ENCODE data around the gene SLC22A1. TPM values are rescaled to one million over a fixed set of nuclear protein-coding genes. Genes with fewer than 3 reads are reported as not detected.

Gene SLC22A1
- total and polyA plus RNA-seq, 8 donors: 0.53 to 2.5 (median 0.83) TPM

GRCh38 chr6:160078883-160079685 lies 42.5 kb upstream of the SLC22A1 start:
- no peaks in the 10 kb centered on the region for H3K27me3 ChIP-seq
- no peak for FAIRE-seq
- TF ChIP-seq CTCF (IDR thresholded peaks at IDR 0.05): no peak
- intact Hi-C loops (cut with DNase I): no loop called here
- no peak overlapping the region for H3K27ac ChIP-seq
- peaks cover 0 to 63% (median 23%) of the 10 kb centered on the region in 3 donors for H3K36me3 ChIP-seq
- no peak overlapping the region for H3K4me3 ChIP-seq
- no peaks in the 10 kb centered on the region for H3K4me1 ChIP-seq
- DNase-seq: no peak
- no peak for ATAC-seq
- H3K9me3 ChIP-seq: no peaks in the 10 kb centered on the region
- WGBS, 2 donors: 95% methylated on average over 23 of the region's 23 CpGs

- no peak for FAIRE-seq
- no peak for DNase-seq
- no peak for ATAC-seq
- Histone ChIP-seq H3K27ac (no peak overlapping the region), H3K4me3 (no peak overlapping the region), H3K9me3 (no peaks in the 10 kb centered on the region), H3K27me3 (no peaks in the 10 kb centered on the region), H3K36me3 (peaks cover under 1 to 66% (median 29%) of the 10 kb centered on the region in 3 donors), H3K4me1 (no peaks in the 10 kb centered on the region)
- WGBS, 2 donors: 92 to 93% methylated on average over 12 of the region's 12 CpGs
- intact Hi-C loops (cut with DNase I): loop anchor here in 1 of 3 donors (10.0 kb wide), 1 partner anchor 375 kb away; no protein-coding TSS in a partner anchor
- no peak for TF ChIP-seq CTCF (IDR thresholded peaks at IDR 0.05)
These were observed 42.0 kb upstream of the SLC22A1 start for GRCh38 chr6:160079686-160080043.

GRCh38 chr6:160080097-160080496 lies 41.5 kb upstream of the SLC22A1 start:
- ATAC-seq (no peak), FAIRE-seq (no peak), DNase-seq (no peak)
- Histone ChIP-seq H3K36me3 (peaks cover 4 to 70% (median 33%) of the 10 kb centered on the region in 3 donors), H3K27me3 (no peaks in the 10 kb centered on the region), H3K27ac (no peak overlapping the region), H3K4me1 (no peaks in the 10 kb centered on the region), H3K4me3 (no peak overlapping the region), H3K9me3 (no peaks in the 10 kb centered on the region)
- WGBS, 2 donors: 94 to 95% methylated on average over 17 of the region's 17 CpGs
- intact Hi-C loops (cut with DNase I): loop anchor here in 1 of 3 donors (10.0 kb wide), 1 partner anchor 375 kb away; no protein-coding TSS in a partner anchor
- no peak for TF ChIP-seq CTCF (IDR thresholded peaks at IDR 0.05)

GRCh38 chr6:160081398-160081797 lies 40.2 kb upstream of the SLC22A1 start:
- no peaks in the 10 kb centered on the region for H3K9me3 ChIP-seq
- H3K4me1 ChIP-seq: no peaks in the 10 kb centered on the region
- DNase-seq (no peak), ATAC-seq (no peak), FAIRE-seq (no peak)
- intact Hi-C loops (cut with DNase I): loop anchor here in 1 of 3 donors (10.0 kb wide), 1 partner anchor 373 kb away; no protein-coding TSS in a partner anchor
- no peak overlapping the region for H3K27ac ChIP-seq
- no peak overlapping the region for H3K4me3 ChIP-seq
- no peaks in the 10 kb centered on the region for H3K27me3 ChIP-seq
- peaks cover 4 to 72% (median 35%) of the 10 kb centered on the region in 3 donors for H3K36me3 ChIP-seq
- TF ChIP-seq CTCF (IDR thresholded peaks at IDR 0.05): no peak
- WGBS, 2 donors: 94 to 95% methylated on average over 11 of the region's 11 CpGs

- FAIRE-seq: no peak
- H3K36me3 ChIP-seq: peaks cover 4 to 84% (median 35%) of the 10 kb centered on the region in 3 donors
- intact Hi-C loops (cut with DNase I): loop anchor here in 1 of 3 donors (10.0 kb wide), 1 partner anchor 372 kb away; no protein-coding TSS in a partner anchor
These were observed 39.0 kb upstream of the SLC22A1 start for GRCh38 chr6:160082627-160083026.

More at GRCh38 chr6:160082627-160083026, 39.0 kb upstream of the SLC22A1 start:
- no peak overlapping the region for H3K4me3 ChIP-seq
- H3K27me3 ChIP-seq: no peaks in the 10 kb centered on the region
- WGBS, 2 donors: 81 to 84% methylated on average over 8 of the region's 8 CpGs
- ATAC-seq: no peak
- TF ChIP-seq CTCF (IDR thresholded peaks at IDR 0.05): no peak
- H3K4me1 ChIP-seq: no peaks in the 10 kb centered on the region
- H3K9me3 ChIP-seq: no peaks in the 10 kb centered on the region
- DNase-seq: no peak
- no peak overlapping the region for H3K27ac ChIP-seq

Measured in pancreas (tissue), 10 donors.